Ovary (tissue), 3 donors: ENCODE results near the gene STK33.

Experiments used
- CTCF ChIP-seq, 3 donors: fragments of 450-650 bp in 2 of 3; fragments of 200-600 bp in 1 of 3; IDR thresholded peaks; one replicate each; pipeline versions ENCODE4 v1.5.1 to v1.8.0; 2016 to 2022; ENCODE audit warnings: antibody characterized with exemption in 3 of 3, mild to moderate bottlenecking in 1 of 3
- POLR2A ChIP-seq: fragments of 450-650 bp; IDR thresholded peaks from one replicate; pipeline ENCODE4 v1.6.1; 2017; ENCODE audit warnings: antibody characterized with exemption, mild to moderate bottlenecking, moderate library complexity
- donor health status: DM: no; HTN: no; CAD: no.

DNA sequence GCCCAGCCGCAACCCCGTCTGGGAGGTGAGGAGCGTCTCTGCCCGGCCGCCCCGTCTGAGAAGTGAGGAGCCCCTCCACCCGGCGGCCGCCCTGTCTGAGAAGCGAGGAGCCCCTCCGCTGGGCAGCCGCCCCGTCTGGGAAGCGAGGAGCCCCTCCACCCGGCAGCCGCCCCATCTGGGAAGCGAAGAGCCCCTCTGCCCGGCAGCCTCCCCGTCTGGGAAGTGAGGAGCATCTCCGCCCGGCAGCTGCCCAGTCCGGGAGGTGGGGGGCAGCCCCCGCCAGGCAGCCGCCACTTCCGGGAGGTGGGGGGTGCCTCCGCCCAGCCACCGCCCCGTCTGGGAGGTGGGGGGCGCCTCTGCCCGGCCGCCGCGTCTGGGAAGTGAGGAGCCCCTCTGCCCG, 70.6 kb downstream of the STK33 start:
- TF ChIP-seq POLR2A: no peak
- no peak for TF ChIP-seq CTCF (IDR thresholded peaks at IDR 0.05)
